ENCODE results near the gene DUSP22. TPM values are rescaled to one million over a fixed set of nuclear protein-coding genes. Genes with fewer than 3 reads are reported as not detected.

Gene DUSP22
- polyA plus RNA-seq, 1 of the 3 experiments (the other 2 are of a cell fraction), result 6.8 TPM

- ChIA-PET CTCF (no interaction called here), POLR2A (no interaction called here)
- Histone ChIP-seq H2AFZ (ENCODE audit: low read depth) (no peak overlapping the region), H3K9ac (no peak overlapping the region), H3K9me2 (no peaks in the 10 kb centered on the region), H3K36me3 (replicated peaks in 1 of 2; ENCODE audit: control insufficient read depth in 1 of 2, insufficient read depth in 2 of 2, low read length in 1 of 2) (no peaks in the 10 kb centered on the region), H3K79me2 (ENCODE audit: insufficient read depth) (no peaks in the 10 kb centered on the region), H3K4me3 (ENCODE audit: low read depth in 2 of 2, low read length in 1 of 2) (no peak overlapping the region), H3K4me2 (no peak overlapping the region), H3K27ac (ENCODE audit: low read depth in 2 of 2, low read length in 1 of 2) (no peak overlapping the region), H3F3A (replicated peaks; ENCODE audit: insufficient read depth) (no peaks in the 10 kb centered on the region), H3K27me3 (ENCODE audit: insufficient read depth) (peaks cover 21% of the 10 kb centered on the region; the same call in 1 of the 2 replicates), H3K9me3 (no peaks in the 10 kb centered on the region), H3K4me1 (ENCODE audit: control insufficient read depth in 1 of 2, insufficient read depth in 2 of 2, low read depth in 1 of 2, low read length in 1 of 2) (peaks cover 0 to 15% of the 10 kb centered on the region in 2 experiments; a peak in 1 of 4 replicates), H4K20me1 (ENCODE audit: insufficient read depth) (no peaks in the 10 kb centered on the region)
- 72% methylated on average over 21 of the region's 21 CpGs for WGBS (ENCODE audit: low lambda C conversion rate)
- no peak for DNase-seq
- TF ChIP-seq JUND (IDR thresholded peaks at IDR 0.05) (no peak), MXI1 (IDR thresholded peaks at IDR 0.05; ENCODE audit: low read depth, low read length) (no peak), RFX5 (IDR thresholded peaks at IDR 0.05; ENCODE audit: low read length) (no peak), RXRA (IDR thresholded peaks at IDR 0.05; ENCODE audit: borderline replicate concordance, low read depth) (no peak), POLR2AphosphoS5 (IDR thresholded peaks at IDR 0.05; ENCODE audit: low read depth, low read length) (no peak), TAF1 (IDR thresholded peaks at IDR 0.05; ENCODE audit: borderline replicate concordance, low read depth, low read length) (no peak), FOXM1 (IDR thresholded peaks at IDR 0.05; ENCODE audit: low read depth) (no peak), FOSL2 (IDR thresholded peaks at IDR 0.05; ENCODE audit: borderline replicate concordance, low read depth) (no peak), CHD2 (IDR thresholded peaks at IDR 0.05; ENCODE audit: low read length, partially characterized antibody) (no peak)
Measured at GRCh38 chr6:348860-349396, 56.6 kb downstream of the DUSP22 start.

DNA sequence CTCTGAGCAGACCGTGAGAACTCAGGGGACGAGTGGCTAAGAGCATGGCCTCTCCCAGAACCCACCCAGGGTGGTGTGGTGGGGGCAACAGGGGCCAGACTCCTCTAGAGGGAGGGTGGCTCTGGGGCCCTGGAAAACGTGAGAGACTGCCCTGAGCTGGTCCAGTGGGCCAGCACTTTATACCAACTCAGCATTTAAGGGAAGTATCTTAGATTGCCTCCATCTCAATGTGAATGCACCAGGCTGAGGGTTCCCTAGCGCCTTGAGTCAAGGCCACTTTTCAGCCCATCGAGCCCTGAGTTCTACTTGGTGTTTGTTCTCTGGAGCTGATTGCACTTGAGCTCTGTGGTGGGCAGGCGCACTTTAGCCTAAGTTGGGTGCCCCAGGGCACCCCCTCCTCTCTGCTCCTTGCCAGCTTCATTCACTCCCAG lies 57.2 kb downstream of the DUSP22 start:
- DNase-seq, result no peak
- Histone ChIP-seq H3K9me3 (no peaks in the 10 kb centered on the region), H3K27me3 (ENCODE audit: insufficient read depth) (peaks cover 17% of the 10 kb centered on the region; the same call in 1 of the 2 replicates), H2AFZ (ENCODE audit: low read depth) (no peak overlapping the region), H3K9ac (no peak overlapping the region), H3K4me1 (ENCODE audit: control insufficient read depth in 1 of 2, insufficient read depth in 2 of 2, low read depth in 1 of 2, low read length in 1 of 2) (peaks cover 0 to 12% of the 10 kb centered on the region in 2 experiments; a peak in 1 of 4 replicates), H3K79me2 (ENCODE audit: insufficient read depth) (no peaks in the 10 kb centered on the region), H3K9me2 (no peaks in the 10 kb centered on the region), H3K27ac (ENCODE audit: low read depth in 2 of 2, low read length in 1 of 2) (no peak overlapping the region), H3K36me3 (replicated peaks in 1 of 2; ENCODE audit: control insufficient read depth in 1 of 2, insufficient read depth in 2 of 2, low read length in 1 of 2) (no peaks in the 10 kb centered on the region), H3K4me2 (no peak overlapping the region), H3F3A (replicated peaks; ENCODE audit: insufficient read depth) (no peaks in the 10 kb centered on the region), H4K20me1 (ENCODE audit: insufficient read depth) (no peaks in the 10 kb centered on the region), H3K4me3 (ENCODE audit: low read depth in 2 of 2, low read length in 1 of 2) (no peak overlapping the region)
- POLR2A ChIA-PET, result no interaction called here
- CTCF ChIA-PET, result interaction anchor here (0.5 to 3.6 kb wide), 2 partner anchors 11 to 128 kb away, joined by 3 to 20 read pairs; no protein-coding TSS in a partner anchor
- 57% methylated on average over 6 of the region's 6 CpGs for WGBS (ENCODE audit: low lambda C conversion rate)
- TF ChIP-seq, protein P1, sequence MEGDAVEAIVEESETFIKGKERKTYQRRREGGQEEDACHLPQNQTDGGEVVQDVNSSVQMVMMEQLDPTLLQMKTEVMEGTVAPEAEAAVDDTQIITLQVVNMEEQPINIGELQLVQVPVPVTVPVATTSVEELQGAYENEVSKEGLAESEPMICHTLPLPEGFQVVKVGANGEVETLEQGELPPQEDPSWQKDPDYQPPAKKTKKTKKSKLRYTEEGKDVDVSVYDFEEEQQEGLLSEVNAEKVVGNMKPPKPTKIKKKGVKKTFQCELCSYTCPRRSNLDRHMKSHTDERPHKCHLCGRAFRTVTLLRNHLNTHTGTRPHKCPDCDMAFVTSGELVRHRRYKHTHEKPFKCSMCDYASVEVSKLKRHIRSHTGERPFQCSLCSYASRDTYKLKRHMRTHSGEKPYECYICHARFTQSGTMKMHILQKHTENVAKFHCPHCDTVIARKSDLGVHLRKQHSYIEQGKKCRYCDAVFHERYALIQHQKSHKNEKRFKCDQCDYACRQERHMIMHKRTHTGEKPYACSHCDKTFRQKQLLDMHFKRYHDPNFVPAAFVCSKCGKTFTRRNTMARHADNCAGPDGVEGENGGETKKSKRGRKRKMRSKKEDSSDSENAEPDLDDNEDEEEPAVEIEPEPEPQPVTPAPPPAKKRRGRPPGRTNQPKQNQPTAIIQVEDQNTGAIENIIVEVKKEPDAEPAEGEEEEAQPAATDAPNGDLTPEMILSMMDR (IDR thresholded peaks at IDR 0.05), result no peak
- TF ChIP-seq, protein P2, sequence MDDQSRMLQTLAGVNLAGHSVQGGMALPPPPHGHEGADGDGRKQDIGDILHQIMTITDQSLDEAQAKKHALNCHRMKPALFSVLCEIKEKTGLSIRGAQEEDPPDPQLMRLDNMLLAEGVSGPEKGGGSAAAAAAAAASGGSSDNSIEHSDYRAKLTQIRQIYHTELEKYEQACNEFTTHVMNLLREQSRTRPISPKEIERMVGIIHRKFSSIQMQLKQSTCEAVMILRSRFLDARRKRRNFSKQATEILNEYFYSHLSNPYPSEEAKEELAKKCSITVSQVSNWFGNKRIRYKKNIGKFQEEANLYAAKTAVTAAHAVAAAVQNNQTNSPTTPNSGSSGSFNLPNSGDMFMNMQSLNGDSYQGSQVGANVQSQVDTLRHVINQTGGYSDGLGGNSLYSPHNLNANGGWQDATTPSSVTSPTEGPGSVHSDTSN (IDR thresholded peaks at IDR 0.05), result no peak
